Measurements from ENCODE around the gene EXOSC1.

Gene EXOSC1

GRCh38 chr10:97459111-97459510 lies 13.3 kb upstream of the EXOSC1 start:
- no peak overlapping the region for H3K4me3 ChIP-seq (ENCODE audit: low read depth, low read length)
- no peak for TF ChIP-seq CTCF (IDR thresholded peaks at IDR 0.05; ENCODE audit: insufficient read depth, low read depth, low read length, missing control alignments)
- DNase-seq (ENCODE audit: low read depth) = no peak

- H3K4me3 ChIP-seq (ENCODE audit: low read depth, low read length) = no peak overlapping the region
- no peak for DNase-seq (ENCODE audit: low read depth)
- TF ChIP-seq CTCF (IDR thresholded peaks at IDR 0.05; ENCODE audit: insufficient read depth, low read depth, low read length, missing control alignments) = no peak
Observed at GRCh38 chr10:97456686-97457065, 10.9 kb upstream of the EXOSC1 start.

GRCh38 chr10:97456034-97456685 lies 10.4 kb upstream of the EXOSC1 start:
- no peak overlapping the region for H3K4me3 ChIP-seq (ENCODE audit: low read depth, low read length)
- no peak for TF ChIP-seq CTCF (IDR thresholded peaks at IDR 0.05; ENCODE audit: insufficient read depth, low read depth, low read length, missing control alignments)
- DNase-seq (ENCODE audit: low read depth) = no peak

GRCh38 chr10:97454330-97455036 lies 8.7 kb upstream of the EXOSC1 start:
- TF ChIP-seq CTCF (IDR thresholded peaks at IDR 0.05; ENCODE audit: insufficient read depth, low read depth, low read length, missing control alignments) = no peak
- no peak overlapping the region for H3K4me3 ChIP-seq (ENCODE audit: low read depth, low read length)
- no peak for DNase-seq (ENCODE audit: low read depth)

DNA sequence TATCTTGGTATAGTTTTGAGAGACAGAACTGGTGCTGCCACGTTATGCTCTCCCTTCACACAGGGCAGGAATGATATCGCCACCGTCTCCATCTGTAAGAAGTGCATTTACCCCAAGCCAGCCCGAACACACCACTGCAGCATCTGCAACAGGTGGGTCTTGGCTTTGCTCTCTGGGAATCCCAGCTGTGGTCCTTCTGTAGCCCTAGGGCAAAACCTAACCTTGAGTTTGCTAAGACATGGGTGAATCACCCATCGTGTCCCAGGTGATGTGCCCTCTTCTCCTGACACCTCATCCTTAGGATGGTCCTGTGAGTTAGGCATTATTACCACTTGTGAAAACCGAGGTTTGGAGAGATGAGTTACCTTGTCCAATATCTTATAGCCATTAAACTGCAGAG lies 6.5 kb upstream of the EXOSC1 start:
- no peak for DNase-seq (ENCODE audit: low read depth)
- no peak overlapping the region for H3K4me3 ChIP-seq (ENCODE audit: low read depth, low read length)
- TF ChIP-seq CTCF (IDR thresholded peaks at IDR 0.05; ENCODE audit: insufficient read depth, low read depth, low read length, missing control alignments) = no peak

DNA sequence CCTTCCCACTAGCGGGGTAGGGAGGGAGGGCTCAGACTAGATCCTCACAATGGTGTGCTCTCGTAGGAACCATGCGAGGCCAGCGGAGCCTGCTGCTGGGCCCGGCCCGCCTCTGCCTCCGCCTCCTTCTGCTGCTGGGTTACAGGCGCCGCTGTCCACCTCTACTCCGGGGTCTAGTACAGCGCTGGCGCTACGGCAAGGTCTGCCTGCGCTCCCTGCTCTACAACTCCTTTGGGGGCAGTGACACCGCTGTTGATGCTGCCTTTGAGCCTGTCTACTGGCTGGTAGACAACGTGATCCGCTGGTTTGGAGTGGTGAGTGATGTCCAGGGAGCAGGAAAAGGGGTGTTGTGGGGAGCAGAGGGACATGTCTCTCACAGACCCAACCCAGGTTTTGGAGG lies 5.8 kb upstream of the EXOSC1 start:
- TF ChIP-seq CTCF (IDR thresholded peaks at IDR 0.05; ENCODE audit: insufficient read depth, low read depth, low read length, missing control alignments) = no peak
- no peak for DNase-seq (ENCODE audit: low read depth)
- H3K4me3 ChIP-seq (ENCODE audit: low read depth, low read length) = no peak overlapping the region

GRCh38 chr10:97450828-97451227 lies 5.0 kb upstream of the EXOSC1 start:
- no peak for TF ChIP-seq CTCF (IDR thresholded peaks at IDR 0.05; ENCODE audit: insufficient read depth, low read depth, low read length, missing control alignments)
- no peak overlapping the region for H3K4me3 ChIP-seq (ENCODE audit: low read depth, low read length)
- no peak for DNase-seq (ENCODE audit: low read depth)

Measured in GM12865 (cell line).